Superior temporal gyrus (tissue), 1 donor: ENCODE measurements around the gene MRPS31.
"Not testable (repeated sequence)": the region's sequence is repeated elsewhere in the genome, so short reads cannot be mapped to it uniquely, and the experiment has no call there.

Source experiments
- DNase-seq: peaks from one replicate; pipeline ENCODE4 v3.0.0-alpha.2; 2016; ENCODE audit errors: extremely low spot score

Gene MRPS31

GRCh38 chr13:40789275-40790153, 18.5 kb upstream of the MRPS31 start, which contains the start of gene SLC25A15:
Gene SLC25A15, plus strand, starts transcription at chr13:40789611. Its CDS starts 3,616 bp downstream, at chr13:40793227.
- DNase-seq, result peak; percentile 22

DNA sequence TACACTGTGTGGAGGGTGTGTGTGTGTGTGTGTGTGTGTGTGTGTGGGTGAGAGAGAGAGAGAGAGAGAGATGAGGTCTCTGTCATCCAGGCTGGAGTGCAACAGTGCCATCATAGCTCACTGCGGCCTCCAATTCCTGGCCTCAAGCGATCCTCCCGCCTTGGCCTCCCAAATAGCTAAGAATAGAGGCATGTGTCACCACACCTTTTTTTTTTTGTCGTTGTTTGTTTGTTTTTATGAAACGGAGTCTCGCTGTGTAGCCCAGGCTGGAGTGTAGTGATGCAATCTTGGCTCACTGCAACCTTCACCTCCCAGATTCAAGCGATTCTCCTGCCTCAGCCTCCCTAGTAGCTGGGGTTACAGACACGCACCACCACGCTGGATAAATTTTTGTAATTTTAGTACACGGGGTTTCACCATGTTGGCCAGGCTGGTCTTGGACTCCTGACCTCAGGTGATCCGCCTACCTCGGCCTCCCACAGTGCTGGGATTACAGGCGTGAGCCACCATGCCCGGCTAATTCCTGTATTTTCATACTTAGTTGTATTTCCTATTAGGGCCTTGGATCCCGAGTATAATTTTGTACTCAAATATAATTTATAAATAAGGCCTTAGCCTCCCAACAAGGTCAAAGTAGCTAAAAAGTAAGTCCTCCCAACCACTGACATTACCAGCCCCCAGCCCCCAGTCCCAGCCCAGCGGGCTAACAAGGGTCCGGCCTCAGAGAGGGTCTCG, 17.7 kb upstream of the MRPS31 start:
- DNase-seq, result not testable (repeated sequence)

DNA sequence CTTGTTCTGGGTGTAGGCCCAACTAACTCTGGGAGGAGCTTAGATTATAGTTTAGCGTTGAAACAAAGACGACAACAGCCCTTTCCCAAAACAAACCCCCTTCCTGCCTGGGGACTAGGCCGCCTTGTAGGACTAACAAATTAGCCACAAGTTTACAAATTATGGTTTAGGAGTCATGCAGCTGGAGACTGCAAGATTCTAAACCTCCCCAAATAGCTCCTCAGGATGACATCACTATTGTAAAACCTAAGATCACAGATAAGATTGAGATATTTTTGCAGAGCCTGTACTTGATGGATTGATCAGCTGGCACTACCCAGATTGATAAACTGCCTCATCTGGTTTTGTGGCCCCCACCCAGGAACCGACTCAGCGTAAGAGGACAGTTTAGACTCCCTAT, 16.1 kb upstream of the MRPS31 start:
- DNase-seq, result no peak

- DNase-seq, result no peak
These were observed 15.6 kb upstream of the MRPS31 start for GRCh38 chr13:40786568-40786996.

DNA sequence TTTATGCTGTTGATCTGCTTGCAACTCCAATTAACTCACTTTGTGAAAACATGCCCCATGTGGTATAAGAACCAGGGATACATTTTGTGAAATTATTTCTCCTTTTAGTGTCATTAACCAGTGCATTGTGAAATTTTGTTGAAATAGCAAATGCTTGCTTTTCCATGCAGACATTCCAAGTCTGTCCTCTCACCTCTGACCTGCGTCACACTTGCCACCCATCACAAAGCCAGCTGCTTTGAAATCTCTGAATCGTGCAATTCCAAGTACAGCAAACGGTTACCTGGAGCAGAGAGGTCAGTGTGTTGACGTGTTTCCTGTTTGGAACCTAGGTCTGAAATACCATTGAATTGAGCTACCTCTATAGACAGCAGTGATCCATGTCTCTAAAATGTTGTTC, 13.6 kb upstream of the MRPS31 start:
- DNase-seq, result no peak

GRCh38 chr13:40782971-40783370, 12.0 kb upstream of the MRPS31 start:
- not testable (repeated sequence) for DNase-seq

DNA sequence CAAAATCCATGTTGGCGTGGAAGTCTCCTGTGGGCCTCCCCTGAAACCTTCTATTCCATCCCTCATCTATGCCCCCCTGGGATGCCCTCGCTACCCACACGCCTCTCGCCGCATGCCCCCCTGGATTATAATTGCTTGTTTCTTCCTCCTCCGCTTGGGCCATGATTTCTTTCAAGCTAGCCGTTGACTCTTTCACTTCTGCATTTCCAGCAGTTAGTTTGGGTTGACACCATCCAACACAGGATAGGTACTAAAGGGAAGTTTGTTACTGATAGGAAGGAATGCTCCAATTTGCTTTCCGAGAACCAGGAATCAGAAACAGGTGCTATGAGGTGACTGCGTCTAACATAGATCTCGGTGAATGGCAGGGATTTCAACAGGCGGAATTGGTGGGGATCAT, 10.7 kb upstream of the MRPS31 start:
- no peak for DNase-seq

DNA sequence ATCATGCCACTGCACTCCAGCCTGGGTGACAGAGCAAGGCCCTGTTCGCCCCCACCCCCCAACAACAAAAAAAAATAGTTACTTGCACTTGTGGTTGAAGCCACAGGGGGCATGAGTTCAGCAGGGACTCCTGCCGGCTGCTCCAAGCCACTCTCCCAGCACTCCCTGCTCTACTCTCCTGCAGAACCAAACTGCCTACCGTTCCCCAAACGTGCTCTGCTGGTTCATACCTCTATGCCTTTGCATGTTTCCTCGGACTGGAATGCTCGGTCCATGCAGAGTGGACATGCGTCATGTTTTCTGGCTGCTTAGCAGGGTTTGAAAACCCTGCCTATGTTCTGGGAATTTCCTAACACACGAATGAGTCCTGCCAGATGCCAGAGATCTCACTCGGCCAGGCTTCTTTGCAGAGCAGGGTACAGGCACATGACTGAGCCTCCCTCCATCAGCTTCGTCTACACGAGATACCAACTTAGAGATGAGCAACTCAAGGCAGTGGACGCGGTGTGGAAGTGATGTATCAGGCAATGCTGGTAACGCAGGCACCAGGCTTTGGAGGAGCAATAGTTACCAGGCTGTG, 9.9 kb upstream of the MRPS31 start:
- no peak for DNase-seq

DNA sequence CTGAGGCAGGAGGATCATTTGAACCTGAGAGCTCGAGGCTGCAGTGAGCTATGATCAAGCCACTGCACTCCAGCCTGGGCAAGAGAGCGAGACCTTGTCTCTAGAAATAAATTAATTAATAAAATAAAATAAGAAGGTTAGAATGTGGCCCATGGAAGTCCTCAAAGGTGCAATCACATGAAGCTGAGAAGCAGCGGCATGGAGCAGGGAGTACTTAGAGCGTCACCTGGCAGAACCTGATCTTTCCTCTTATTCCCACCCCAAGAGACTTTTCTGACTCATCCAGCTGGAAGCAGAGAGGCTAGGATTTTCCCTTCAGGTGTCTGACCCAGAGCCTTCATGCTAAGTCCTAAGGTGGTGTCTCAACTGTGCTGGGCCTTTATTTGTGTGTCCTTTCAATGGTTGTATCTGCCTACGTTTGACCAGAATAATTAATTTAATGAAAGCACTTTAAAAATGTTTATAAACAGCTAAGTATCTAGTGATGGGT, 8.9 kb upstream of the MRPS31 start:
- DNase-seq, result no peak

DNA sequence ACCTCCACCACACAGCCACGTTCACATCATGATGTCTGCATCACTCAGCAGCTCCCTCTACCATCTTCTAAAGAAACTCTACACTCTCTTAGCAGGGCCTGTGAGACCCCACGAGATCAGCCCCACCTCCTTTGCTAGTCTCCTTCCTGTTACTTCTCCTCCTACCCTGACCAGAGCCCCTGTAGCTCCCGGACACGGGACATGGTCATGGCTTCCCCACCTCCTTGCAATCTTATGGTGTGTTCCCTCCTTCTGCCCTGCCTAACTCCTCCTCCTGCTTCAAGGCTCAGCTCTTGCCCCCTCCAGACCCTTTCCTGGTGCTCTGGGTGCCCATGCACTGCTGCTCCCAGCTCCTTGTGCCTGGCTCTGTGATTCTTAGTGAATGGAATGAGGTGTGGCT, 8.1 kb upstream of the MRPS31 start:
- no peak for DNase-seq

GRCh38 chr13:40777809-40778175, 6.8 kb upstream of the MRPS31 start:
- DNase-seq, result no peak

- DNase-seq, result peak; percentile 82
These were observed 6.3 kb upstream of the MRPS31 start for GRCh38 chr13:40777166-40777808.

DNA sequence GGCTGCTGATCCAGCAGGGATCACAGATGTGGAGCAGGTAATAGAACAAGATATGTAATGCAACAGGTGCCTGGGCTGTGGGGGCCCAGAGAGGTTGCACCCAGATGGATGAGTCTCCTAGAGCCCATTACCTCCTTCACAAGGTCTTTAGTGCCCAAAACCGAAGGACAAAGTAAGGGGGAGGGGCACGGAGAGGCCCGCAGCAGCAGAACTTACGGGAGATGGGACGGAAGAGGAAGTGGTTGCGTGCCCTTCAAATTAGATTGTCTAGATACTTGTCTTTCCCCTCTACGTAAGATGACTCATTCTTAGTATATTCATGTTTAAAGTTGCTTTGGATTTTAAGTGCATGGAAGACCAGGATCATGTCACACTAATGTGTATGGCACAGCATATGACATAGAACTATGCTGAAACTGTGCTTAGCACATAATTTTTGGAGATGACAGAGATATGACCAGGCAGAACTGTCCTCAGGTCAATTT, 5.7 kb upstream of the MRPS31 start:
- no peak for DNase-seq

GRCh38 chr13:40776232-40776631, 5.2 kb upstream of the MRPS31 start:
- no peak for DNase-seq

GRCh38 chr13:40774672-40775071, 3.7 kb upstream of the MRPS31 start:
- DNase-seq, result no peak

DNA sequence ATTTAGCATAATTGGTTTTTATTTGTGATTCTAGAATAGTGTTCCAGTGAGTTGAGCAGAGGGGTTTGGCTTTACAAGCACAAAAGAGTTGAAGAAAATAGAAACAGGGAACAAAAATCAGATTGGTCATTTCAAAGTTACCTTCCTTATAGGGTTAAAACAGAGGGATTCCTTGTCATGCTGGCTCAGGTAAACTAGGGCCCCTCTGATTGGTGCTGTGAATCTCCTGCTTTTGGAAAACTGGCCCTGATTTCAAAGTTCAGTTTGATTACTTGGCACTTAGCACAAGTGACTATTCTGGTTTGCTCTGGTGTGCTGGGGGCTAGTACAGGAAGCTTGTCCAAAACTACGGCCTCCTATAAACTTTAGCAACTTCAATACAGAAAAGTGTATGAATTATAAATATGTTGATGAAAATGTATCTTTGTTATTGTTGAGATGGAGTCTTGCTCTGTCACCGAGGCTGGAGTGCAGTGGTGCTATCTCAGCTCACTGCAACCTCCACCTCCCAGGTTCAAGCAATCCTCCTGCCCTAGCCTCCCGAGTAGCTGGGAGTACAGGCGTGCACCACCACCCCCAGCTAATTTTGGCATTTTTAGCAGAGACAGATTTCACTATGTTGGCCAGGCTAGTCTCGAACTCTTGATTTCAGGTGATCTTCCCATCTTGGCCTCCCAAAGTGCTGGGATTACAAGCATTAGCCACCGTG, 1.9 kb upstream of the MRPS31 start:
- no peak for DNase-seq

- no peak for DNase-seq
These were observed 419 bp downstream of the MRPS31 start for GRCh38 chr13:40770609-40770933.

DNA sequence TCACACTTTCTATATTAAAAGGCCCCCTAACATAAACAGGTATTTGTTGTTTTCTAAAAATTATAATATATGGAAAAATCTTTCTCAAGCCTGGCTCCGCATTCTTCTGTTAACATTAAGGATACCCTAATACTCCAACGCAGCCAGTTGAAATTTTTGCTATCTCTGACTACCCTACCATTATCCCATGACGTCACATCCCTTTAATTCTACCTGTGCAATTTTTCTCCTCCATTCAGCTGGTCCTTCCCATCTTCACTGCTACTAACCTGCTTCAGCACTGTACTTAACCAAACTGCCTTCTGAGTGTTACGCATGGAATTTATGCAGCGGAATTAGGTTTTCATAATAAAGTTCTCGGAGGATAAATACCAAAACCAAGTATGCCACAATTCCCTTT, 1.0 kb downstream of the MRPS31 start:
- DNase-seq, result no peak

DNA sequence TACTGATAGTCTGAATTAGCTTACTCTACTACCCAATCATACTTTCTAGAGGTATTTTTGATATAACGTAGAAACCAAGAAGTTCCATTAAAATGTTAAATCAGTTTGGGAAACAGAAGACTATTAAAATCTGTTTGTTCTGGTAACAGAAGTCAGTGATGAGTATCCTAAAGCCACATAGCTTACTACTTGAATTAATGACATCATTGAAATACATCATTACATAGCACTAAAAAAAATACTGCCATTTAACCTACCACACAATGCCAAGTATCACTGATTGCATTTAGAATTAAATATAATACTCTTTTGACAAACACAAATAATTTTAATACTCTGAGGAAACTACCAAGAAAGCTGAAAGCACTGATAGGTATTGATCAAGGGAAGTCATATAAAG, 5.4 kb downstream of the MRPS31 start:
- DNase-seq, result no peak

GRCh38 chr13:40764587-40765403, 6.2 kb downstream of the MRPS31 start:
- no peak for DNase-seq
